ENCODE results near the gene VPS16. TPM values are rescaled to one million over a fixed set of nuclear protein-coding genes. Genes with fewer than 3 reads are reported as not detected.

VPS16 gene
- total and polyA plus RNA-seq, 2 of the 4 experiments (the other 2 are of a cell fraction): 38.7 to 48.0 TPM

DNA sequence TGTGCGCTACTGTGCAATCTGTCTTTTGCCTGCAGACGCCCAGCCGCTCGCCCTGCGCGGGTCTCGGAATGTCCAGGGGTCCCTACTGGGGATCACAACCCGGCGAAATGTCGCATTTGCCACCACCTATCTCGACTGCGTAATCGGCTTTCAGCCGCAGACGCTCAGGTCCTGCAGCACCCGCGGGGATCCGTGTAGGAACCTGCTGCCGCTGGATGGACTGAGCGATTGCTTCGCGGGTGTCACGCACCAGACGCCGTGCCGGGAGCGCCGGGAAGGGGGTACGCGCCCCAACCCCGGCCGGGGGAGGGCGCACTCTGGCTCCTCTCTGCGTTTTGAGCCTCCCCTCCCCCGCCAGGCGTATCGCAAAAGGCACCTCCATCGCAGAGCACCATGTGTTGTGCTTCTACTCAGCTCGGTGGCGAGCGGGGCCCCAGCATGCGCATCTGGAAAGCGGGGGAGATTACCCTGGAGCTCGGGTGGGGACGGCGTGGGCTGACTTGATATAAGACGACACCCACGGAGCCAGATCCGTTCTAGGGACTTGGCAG, 32.0 kb downstream of the VPS16 start:
- Histone ChIP-seq H3K18ac (ENCODE audit: low read depth, low read length) (no peak overlapping the region), H3K27me3 (ENCODE audit: control insufficient read depth, insufficient read depth, low read length) (no peaks in the 10 kb centered on the region), H3K4me2 (ENCODE audit: low read depth, low read length) (peak overlapping the region; percentile 79), H2AFZ (replicated peaks; ENCODE audit: low read length, poor library complexity) (peak overlapping the region; percentile 97), H3K36me3 (ENCODE audit: control insufficient read depth, insufficient read depth, low read length) (no peaks in the 10 kb centered on the region), H4K5ac (ENCODE audit: low read depth, low read length) (peak overlapping the region; percentile 2; the same call in 1 of the 2 replicates), H2AK5ac (ENCODE audit: low read depth, low read length) (peak overlapping the region; percentile 59), H3K4me1 (ENCODE audit: control insufficient read depth, insufficient read depth, low read length) (peaks cover 14% of the 10 kb centered on the region), H3K9ac (ENCODE audit: low read depth, low read length) (peak overlapping the region; percentile 58), H2AK9ac (replicated peaks; ENCODE audit: low read depth, low read length, poor library complexity) (peak overlapping the region; percentile 80), H3K4ac (ENCODE audit: low read depth, low read length) (peak overlapping the region; percentile 53), H3K4me3 (ENCODE audit: insufficient read depth, low read depth, low read length) (peak overlapping the region; percentile 97), H4K91ac (ENCODE audit: insufficient read depth, low read depth, low read length) (peak overlapping the region; percentile 90), H2BK5ac (ENCODE audit: low read depth, low read length, poor library complexity, severe bottlenecking) (no peak overlapping the region), H3K23ac (ENCODE audit: low read depth, low read length) (peak overlapping the region; percentile 85), H3K9me1 (ENCODE audit: insufficient read depth, low read length) (peaks cover 20% of the 10 kb centered on the region), H2BK20ac (ENCODE audit: low read depth, low read length) (no peak overlapping the region), H2BK120ac (ENCODE audit: low read depth, low read length) (no peak overlapping the region; the same call in 1 of the 2 replicates), H3K79me1 (ENCODE audit: low read depth in 1 of 2, low read length in 2 of 2) (peaks cover 12 to 42% of the 10 kb centered on the region in 2 experiments), H4K8ac (ENCODE audit: low read depth in 2 of 2, low read length in 2 of 2) (peak overlapping the region; percentile 86 to 88), H3K56ac (ENCODE audit: extremely low read depth, insufficient read depth, low read length) (peak overlapping the region; percentile 37), H3K14ac (replicated peaks; ENCODE audit: low read depth, low read length) (peak overlapping the region; percentile 26), H4K20me1 (ENCODE audit: insufficient read depth, low read length) (0 out of 2 replicates have a peak, but pooled peaks cover 11% of the 10 kb centered on the region), H2BK15ac (ENCODE audit: low read depth, low read length) (no peak overlapping the region), H3K27ac (ENCODE audit: insufficient read depth, low read length) (no peak overlapping the region; the same call in 1 of the 2 replicates), H3K9me3 (ENCODE audit: control insufficient read depth, insufficient read depth, low read length) (no peaks in the 10 kb centered on the region)
- WGBS, 2 experiments (ENCODE audit: extremely low coverage in 2 of 2, insufficient read length in 1 of 2): 5% methylated on average over 18 of the region's 49 CpGs; no CpG with 5 or more reads in 1 of the 2 experiments
- ATAC-seq (ENCODE audit: low read depth) (peak; percentile 39), DNase-seq (peak; percentile 43)
- in situ Hi-C loops (cut with MboI; ENCODE audit: low sequenced_read_pairs) (loop anchor here (10.0 kb wide), 1 partner anchor 122 kb away; no protein-coding TSS in a partner anchor), intact Hi-C loops (cut with micrococcal nuclease) (no loop called here), dilution Hi-C loops (cut with HindIII; ENCODE audit: low sequenced_read_pairs, unreplicated experiment) (no loop called here)
- ChIA-PET POLR2A (ENCODE audit: unreplicated experiment) (interaction anchor here (0.6 kb wide), 1 partner anchor 342 kb away, joined by 7 read pairs; no protein-coding TSS in a partner anchor), CTCF (interaction anchor here (1.0 to 1.7 kb wide), 4 partner anchors 20 to 128 kb away, joined by 3 to 4 read pairs (median 4); no protein-coding TSS in a partner anchor)
- TF ChIP-seq MAZ (IDR thresholded peaks at IDR 0.05; ENCODE audit: borderline replicate concordance, low read depth, low read length) (no peak), POLR2A (IDR thresholded peaks at IDR 0.05; ENCODE audit: low read depth, low read length) (no peak), SMC3 (IDR thresholded peaks at IDR 0.05; ENCODE audit: low read depth, low read length) (no peak), BHLHE40 (IDR thresholded peaks at IDR 0.05; ENCODE audit: low read depth, low read length) (no peak), CEBPB (IDR thresholded peaks at IDR 0.05; ENCODE audit: low read depth, low read length) (no peak), MXI1 (IDR thresholded peaks at IDR 0.05; ENCODE audit: borderline replicate concordance, low read depth, low read length) (peak; percentile 37; the same call in 1 of the 2 replicates), FOS (IDR thresholded peaks at IDR 0.05; ENCODE audit: low read depth, low read length) (no peak), MAFK (IDR thresholded peaks at IDR 0.05; ENCODE audit: low read depth, low read length) (no peak), NFE2L2 (IDR thresholded peaks at IDR 0.05; ENCODE audit: low read depth, low read length) (no peak), RFX5 (IDR thresholded peaks at IDR 0.05; ENCODE audit: low read depth, low read length) (no peak), RCOR1 (IDR thresholded peaks at IDR 0.05; ENCODE audit: insufficient replicate concordance, low read length) (no peak), RAD21 (IDR thresholded peaks at IDR 0.05; ENCODE audit: low read length) (peak; percentile 6; the same call in 1 of the 2 replicates), CHD1 (IDR thresholded peaks at IDR 0.05; ENCODE audit: low read depth, low read length) (no peak)
- TF ChIP-seq, protein P1, sequence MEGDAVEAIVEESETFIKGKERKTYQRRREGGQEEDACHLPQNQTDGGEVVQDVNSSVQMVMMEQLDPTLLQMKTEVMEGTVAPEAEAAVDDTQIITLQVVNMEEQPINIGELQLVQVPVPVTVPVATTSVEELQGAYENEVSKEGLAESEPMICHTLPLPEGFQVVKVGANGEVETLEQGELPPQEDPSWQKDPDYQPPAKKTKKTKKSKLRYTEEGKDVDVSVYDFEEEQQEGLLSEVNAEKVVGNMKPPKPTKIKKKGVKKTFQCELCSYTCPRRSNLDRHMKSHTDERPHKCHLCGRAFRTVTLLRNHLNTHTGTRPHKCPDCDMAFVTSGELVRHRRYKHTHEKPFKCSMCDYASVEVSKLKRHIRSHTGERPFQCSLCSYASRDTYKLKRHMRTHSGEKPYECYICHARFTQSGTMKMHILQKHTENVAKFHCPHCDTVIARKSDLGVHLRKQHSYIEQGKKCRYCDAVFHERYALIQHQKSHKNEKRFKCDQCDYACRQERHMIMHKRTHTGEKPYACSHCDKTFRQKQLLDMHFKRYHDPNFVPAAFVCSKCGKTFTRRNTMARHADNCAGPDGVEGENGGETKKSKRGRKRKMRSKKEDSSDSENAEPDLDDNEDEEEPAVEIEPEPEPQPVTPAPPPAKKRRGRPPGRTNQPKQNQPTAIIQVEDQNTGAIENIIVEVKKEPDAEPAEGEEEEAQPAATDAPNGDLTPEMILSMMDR (conservative IDR thresholded peaks at IDR 0.05; ENCODE audit: low read depth, low read length): peak; percentile 33
- no TSS peak for BruUV-seq (replicated peaks)
